Mesendoderm (in vitro differentiated cells): ENCODE results near the gene ADAM10. TPM values are rescaled to one million over a fixed set of nuclear protein-coding genes. Genes with fewer than 3 reads are reported as not detected.

Experiments
- DNase-seq: peaks from one replicate; pipeline ENCODE4 v3.0.0; 2013
- H2AK5ac ChIP-seq: 2 replicates; pipeline ENCODE4 v1.6.1; 2013; ENCODE audit warnings: low read length, inconsistent platforms
- H2BK120ac ChIP-seq: 2 replicates; pipeline ENCODE4 v1.6.1; 2013; ENCODE audit warnings: low read depth, mild to moderate bottlenecking, low read length, moderate library complexity, mixed read lengths
- H2BK15ac ChIP-seq: replicated peaks from 2 replicates; pipeline ENCODE4 v1.6.1; 2013; ENCODE audit warnings: low read depth, mild to moderate bottlenecking, moderate library complexity
- H2BK5ac ChIP-seq: 2 replicates; pipeline ENCODE4 v1.6.1; 2013; ENCODE audit warnings: low read length, inconsistent platforms
- H3K18ac ChIP-seq: 2 replicates; pipeline ENCODE4 v1.6.1; 2013; ENCODE audit warnings: mild to moderate bottlenecking, low read length, mixed read lengths
- H3K23ac ChIP-seq: one replicate; pipeline ENCODE4 v1.6.1; 2013; ENCODE audit warnings: low read length
- H3K27ac ChIP-seq: 2 replicates; pipeline ENCODE4 v1.5.1; 2013; ENCODE audit warnings: low read depth, mild to moderate bottlenecking, inconsistent platforms, low read length, moderate library complexity
- H3K27me3 ChIP-seq: 2 replicates; pipeline ENCODE4 v1.6.1; 2013; ENCODE audit warnings: low read length, control low read depth, mild to moderate bottlenecking, inconsistent platforms; ENCODE audit not compliant: insufficient read depth, poor library complexity
- H3K36me3 ChIP-seq: 2 replicates; pipeline ENCODE4 v1.6.1; 2013; ENCODE audit warnings: low read length, inconsistent platforms; ENCODE audit not compliant: control insufficient read depth, insufficient read depth
- H3K4ac ChIP-seq: one replicate; pipeline ENCODE4 v1.6.1; 2013; ENCODE audit warnings: low read depth, mild to moderate bottlenecking, low read length, moderate library complexity
- H3K4me1 ChIP-seq: 2 replicates; pipeline ENCODE4 v1.6.1; 2013; ENCODE audit warnings: low read depth, low read length, inconsistent platforms; ENCODE audit not compliant: control insufficient read depth
- H3K4me2 ChIP-seq: 2 replicates; pipeline ENCODE4 v1.6.1; 2013; ENCODE audit warnings: low read length
- H3K4me3 ChIP-seq: 2 replicates; pipeline ENCODE4 v1.5.1; 2013; ENCODE audit warnings: mild to moderate bottlenecking, low read length
- H3K56ac ChIP-seq: one replicate; pipeline ENCODE4 v1.6.1; 2013; ENCODE audit warnings: low read length
- H3K79me1 ChIP-seq: 2 replicates; pipeline ENCODE4 v1.6.1; 2013; ENCODE audit warnings: low read length, inconsistent platforms
- H3K79me2 ChIP-seq: 2 replicates; pipeline ENCODE4 v1.6.1; 2013; ENCODE audit warnings: mild to moderate bottlenecking, low read length; ENCODE audit not compliant: control insufficient read depth, insufficient read depth
- H3K9ac ChIP-seq: 2 replicates; pipeline ENCODE4 v1.6.1; 2013; ENCODE audit warnings: low read length, inconsistent platforms
- H4K5ac ChIP-seq: one replicate; pipeline ENCODE4 v1.6.1; 2013; ENCODE audit warnings: low read length
- H4K8ac ChIP-seq: one replicate; pipeline ENCODE4 v1.6.1; 2013; ENCODE audit warnings: low read depth, mild to moderate bottlenecking, control low read depth, low read length, moderate library complexity
- WGBS: extraction: QIAGEN DNeasy Blood & Tissue Kit; methylation state at CpG from one replicate; pipeline ENCODE4 v1.1.7; 2013; ENCODE audit warnings: low lambda C conversion rate, missing lambda C conversion rate; ENCODE audit not compliant: insufficient coverage; ENCODE audit errors: extremely low coverage; 5-methylcytosine and 5-hydroxymethylcytosine counted together
- small RNA-seq: library from polyadenylated mRNA; stranded (forward); fragments of <200 nt; extraction: miRNeasy Mini kit (QIAGEN cat#:217004); gene quantifications from one replicate; pipeline ENCODE3, GENCODE V24; 2013; ENCODE audit not compliant: insufficient read depth

The ADAM10 gene

GRCh38 chr15:58538901-58539300 is 210.6 kb downstream of the ADAM10 start:
- no peak for DNase-seq
- Histone ChIP-seq H3K4me3 (no peak overlapping the region), H3K4me2 (no peak overlapping the region), H3K9ac (no peak overlapping the region), H4K8ac (no peak overlapping the region), H3K27ac (no peak overlapping the region), H3K4me1 (no peaks in the 10 kb centered on the region), H3K4ac (no peak overlapping the region), H4K5ac (no peak overlapping the region), H2BK120ac (no peak overlapping the region), H3K79me1 (no peaks in the 10 kb centered on the region), H3K56ac (no peak overlapping the region), H3K79me2 (no peaks in the 10 kb centered on the region), H3K23ac (no peak overlapping the region), H3K27me3 (no peaks in the 10 kb centered on the region), H2AK5ac (no peak overlapping the region), H2BK15ac (no peak overlapping the region), H3K36me3 (no peaks in the 10 kb centered on the region), H3K18ac (no peak overlapping the region), H2BK5ac (no peak overlapping the region)
- no CpG with 5 or more reads among the region's 3 CpGs for WGBS

Small RNA genes within 50 kb of the gene (small RNA-seq; reads per million reads assigned to genes)
- gene AC091046.1 (not detected), gene RF00012 (not detected)
